ENCODE measurements around the gene USF3. TPM values are rescaled to one million over a fixed set of nuclear protein-coding genes. Genes with fewer than 3 reads are reported as not detected.

Gene USF3
- total and polyA plus RNA-seq, 9 of the 15 experiments (the other 6 are each of a cell fraction or from before 2014, with no cell fraction given): 1.4 to 6.9 (median 3.1) TPM

GRCh38 chr3:113695786-113696645 is at the start of gene USF3 (continued):
- TF ChIP-seq PRDM10 (IDR thresholded peaks at IDR 0.05; ENCODE audit: partially characterized antibody) (peak; percentile 46), NRF1 (conservative IDR thresholded peaks at IDR 0.05 in 1 of 2, IDR thresholded peaks at IDR 0.05 in 1 of 2) (peak; percentile 64 to 70), ZBTB1 (CRISPR knock-in tag; IDR thresholded peaks at IDR 0.05; ENCODE audit: borderline replicate concordance, low read depth) (peak; percentile 90), HDGF (IDR thresholded peaks at IDR 0.05) (0 out of 2 replicates have a peak, but pooled peaks have one; percentile 38), TBP (optimal IDR thresholded peaks at IDR 0.05; ENCODE audit: low read depth, low read length) (peak; percentile 25), TRIM28 (IDR thresholded peaks at IDR 0.05) (no peak), CHD1 (IDR thresholded peaks at IDR 0.05; ENCODE audit: low read length) (peak; percentile 54), SUPT5H (IDR thresholded peaks at IDR 0.05) (0 out of 2 replicates have a peak, but pooled peaks have one; percentile 48), CC2D1A (IDR thresholded peaks at IDR 0.05) (no peak), EP400 (IDR thresholded peaks at IDR 0.05) (peak; percentile 22; the same call in 1 of the 2 replicates), EGR1 (conservative IDR thresholded peaks at IDR 0.05) (0 out of 2 replicates have a peak, but pooled peaks have one; percentile 32), PHF8 (IDR thresholded peaks at IDR 0.05; ENCODE audit: borderline replicate concordance, low read length) (peak; percentile 74; the same call in 1 of the 2 replicates), POLR2G (IDR thresholded peaks at IDR 0.05; ENCODE audit: low read depth, low read length) (peak; percentile 81), ZNF277 (CRISPR knock-in tag; IDR thresholded peaks at IDR 0.05; ENCODE audit: borderline replicate concordance) (no peak), ZNF280A (IDR thresholded peaks at IDR 0.05; ENCODE audit: low read depth, partially characterized antibody) (no peak), HNRNPLL (IDR thresholded peaks at IDR 0.05; ENCODE audit: low read depth, low read length, poor library complexity, severe bottlenecking) (peak; percentile 93), MEF2A (IDR thresholded peaks at IDR 0.05; ENCODE audit: control insufficient read depth, low read depth, low read length) (no peak), E2F6 (IDR thresholded peaks at IDR 0.05; ENCODE audit: borderline replicate concordance in 1 of 2, extremely low read depth in 1 of 2, insufficient read depth in 1 of 2, insufficient read length in 1 of 2, low read depth in 1 of 2, low read length in 1 of 2, poor library complexity in 1 of 2, severe bottlenecking in 1 of 2) (peak; percentile 37 to 66), ERF (CRISPR knock-in tag; IDR thresholded peaks at IDR 0.05) (0 out of 2 replicates have a peak, but pooled peaks have one; percentile 30)
